Measurements from ENCODE around the gene ZNF223.

Gene ZNF223

GRCh38 chr19:44051650-44052402 is at the start of gene ZNF223:
Gene ZNF223, plus strand, starts transcription at chr19:44052036. Its CDS starts 3,141 bp downstream, at chr19:44055177.
- DNase-seq (ENCODE audit: low read depth in 4 of 4, low spot score in 1 of 4): peak in 3 of 4 experiments; percentile 34 to 56 (median 54)

GRCh38 chr19:44002212-44002565 is 49.6 kb upstream of the ZNF223 start:
- no peak for DNase-seq (ENCODE audit: low read depth in 4 of 4, low spot score in 1 of 4)

- DNase-seq (ENCODE audit: low read depth in 4 of 4, low spot score in 1 of 4): peak; percentile 48 to 67 (median 62)
These were observed 49.0 kb upstream of the ZNF223 start, which contains the start of gene ZNF230 for GRCh38 chr19:44002566-44003460. Gene ZNF230, plus strand, starts transcription at chr19:44002957. Its CDS starts 4,122 bp downstream, at chr19:44007079.

GRCh38 chr19:44003461-44004009 is 48.3 kb upstream of the ZNF223 start:
- DNase-seq (ENCODE audit: low read depth in 4 of 4, low spot score in 1 of 4): no peak

DNA sequence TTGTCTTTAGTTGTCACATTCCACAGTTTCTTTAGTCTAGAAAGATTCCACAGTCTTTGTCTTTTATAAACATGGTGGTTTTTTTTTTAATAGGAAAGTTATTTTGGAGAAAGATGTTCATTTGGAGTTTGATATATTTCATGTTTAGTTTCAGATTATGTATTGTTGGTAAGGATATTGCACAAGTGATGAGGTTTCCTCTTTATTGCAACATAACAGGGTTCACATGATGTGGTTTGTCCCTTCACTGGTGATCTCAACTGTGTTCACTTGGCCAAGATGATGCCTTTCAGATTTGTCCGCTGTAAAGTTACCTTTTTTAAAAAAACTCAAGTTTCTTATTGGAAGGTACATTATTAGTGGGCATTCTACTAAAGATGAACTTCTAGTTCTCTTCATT is 45.9 kb upstream of the ZNF223 start:
- no peak for DNase-seq (ENCODE audit: low read depth in 4 of 4, low spot score in 1 of 4)

DNA sequence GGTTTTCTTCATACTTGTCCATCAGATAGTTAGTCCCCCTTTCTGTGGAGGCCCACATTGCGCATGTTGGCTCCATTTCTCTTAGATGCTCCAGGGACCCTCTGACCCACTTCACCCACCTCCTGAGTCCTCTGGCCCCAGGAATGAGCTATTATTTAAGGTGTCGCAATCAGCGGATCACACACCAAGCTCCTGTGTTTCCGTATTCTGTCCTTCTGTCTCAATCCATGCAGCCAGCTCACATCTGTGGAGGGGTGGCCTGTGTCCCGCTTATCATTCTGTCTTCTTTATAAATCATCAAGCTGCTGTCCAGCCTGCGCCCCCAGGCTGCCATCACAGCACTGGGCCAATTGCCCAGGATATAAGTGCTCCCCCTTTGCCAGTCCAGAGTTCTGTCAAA is 44.4 kb upstream of the ZNF223 start:
- DNase-seq (ENCODE audit: low read depth in 4 of 4, low spot score in 1 of 4): no peak

DNA sequence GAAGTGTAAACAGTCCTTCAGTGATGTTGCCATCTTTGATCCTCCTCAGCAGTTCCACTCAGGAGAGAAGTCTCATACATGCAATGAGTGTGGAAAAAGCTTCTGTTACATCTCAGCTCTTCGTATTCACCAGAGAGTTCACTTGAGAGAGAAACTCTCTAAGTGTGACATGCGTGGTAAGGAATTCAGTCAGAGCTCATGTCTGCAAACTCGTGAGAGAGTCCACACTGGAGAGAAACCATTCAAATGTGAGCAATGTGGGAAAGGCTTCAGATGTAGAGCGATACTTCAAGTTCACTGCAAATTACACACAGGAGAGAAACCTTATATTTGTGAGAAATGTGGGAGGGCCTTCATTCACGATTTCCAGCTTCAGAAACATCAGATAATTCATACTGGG is 41.4 kb upstream of the ZNF223 start:
- no peak for DNase-seq (ENCODE audit: low read depth in 4 of 4, low spot score in 1 of 4)

DNA sequence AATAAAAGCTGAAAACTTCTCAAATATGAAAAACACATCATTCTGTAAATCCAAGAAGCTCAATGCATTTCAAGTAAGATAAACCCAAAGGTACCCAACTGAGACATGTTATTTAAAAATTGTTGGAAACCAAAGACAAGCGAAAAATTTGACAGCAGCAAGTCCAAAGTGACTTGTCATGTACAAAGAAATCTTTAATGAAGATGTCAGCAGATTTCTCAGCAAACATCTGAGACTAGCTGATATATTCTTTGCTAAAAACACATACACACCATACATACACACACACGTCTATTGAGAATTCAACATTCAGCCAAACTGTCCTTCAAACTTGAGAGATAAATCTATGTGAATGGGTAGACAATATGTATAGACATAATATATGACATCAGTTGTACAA is 32.3 kb upstream of the ZNF223 start:
- DNase-seq (ENCODE audit: low read depth in 4 of 4, low spot score in 1 of 4): no peak

DNA sequence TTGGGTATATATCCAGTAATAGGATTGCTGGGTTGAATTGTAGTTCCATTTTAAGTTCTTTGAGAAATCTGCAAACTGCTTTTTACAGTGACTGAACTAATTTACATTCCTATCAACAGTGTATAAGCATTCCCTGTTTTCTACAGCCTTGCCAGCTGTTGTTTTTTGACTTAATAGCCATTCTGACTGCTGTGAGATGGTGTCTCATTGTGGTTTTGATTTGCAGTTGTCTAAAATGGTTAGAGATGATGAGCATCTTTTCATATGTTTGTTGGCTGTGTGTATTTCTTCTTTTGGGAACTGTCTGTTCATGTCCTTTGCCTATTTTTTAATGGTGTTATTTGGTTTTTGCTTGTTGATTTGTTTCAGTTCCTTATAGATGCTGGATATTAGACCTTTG is 30.6 kb upstream of the ZNF223 start:
- DNase-seq (ENCODE audit: low read depth in 4 of 4, low spot score in 1 of 4): no peak

GRCh38 chr19:44024900-44025216 is 27.0 kb upstream of the ZNF223 start:
- DNase-seq (ENCODE audit: low read depth in 4 of 4, low spot score in 1 of 4): no peak

DNA sequence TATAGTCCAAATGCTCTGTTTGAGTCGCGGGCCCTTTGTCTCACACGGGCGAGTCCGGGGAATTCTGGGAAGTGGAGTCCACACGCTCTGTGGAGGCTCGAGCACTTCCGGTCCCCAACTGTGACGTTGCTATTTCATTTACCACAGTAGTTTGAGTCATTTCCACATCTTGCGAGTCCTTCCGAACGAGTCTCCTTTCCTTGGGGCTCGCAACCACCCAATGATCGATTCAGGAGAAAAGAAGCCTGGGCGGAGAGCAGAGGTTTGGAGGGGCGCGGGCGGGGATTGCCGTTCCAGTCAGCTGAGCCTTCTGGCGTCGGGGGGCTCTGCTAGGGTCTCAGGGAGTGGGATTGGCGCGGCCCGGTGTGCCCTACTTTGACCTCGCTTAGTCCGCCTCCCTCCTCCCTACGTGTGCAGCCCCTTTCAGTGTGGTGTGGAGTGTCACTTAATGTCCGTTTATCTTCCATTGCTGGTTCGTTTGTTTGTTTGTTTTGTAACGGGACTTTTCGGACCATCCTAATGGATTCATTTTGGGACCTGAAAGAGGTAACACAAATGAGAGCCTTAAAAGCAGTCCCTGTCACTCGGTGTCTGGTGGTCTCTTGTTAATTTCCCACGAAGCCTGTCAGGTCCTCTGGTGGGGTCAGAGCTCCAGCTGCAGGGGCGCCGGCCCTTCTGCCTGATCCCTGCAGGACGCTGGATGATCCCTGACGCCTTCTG is 26.5 kb upstream of the ZNF223 start, which contains the start of gene ZNF222:
ZNF222 (plus strand) TSS at position 163 of the 720 bp plus-strand sequence; CDS start at position 221, 58 bp downstream.
- peak; percentile 42 to 61 (median 58) for DNase-seq (ENCODE audit: low read depth in 4 of 4, low spot score in 1 of 4)

DNA sequence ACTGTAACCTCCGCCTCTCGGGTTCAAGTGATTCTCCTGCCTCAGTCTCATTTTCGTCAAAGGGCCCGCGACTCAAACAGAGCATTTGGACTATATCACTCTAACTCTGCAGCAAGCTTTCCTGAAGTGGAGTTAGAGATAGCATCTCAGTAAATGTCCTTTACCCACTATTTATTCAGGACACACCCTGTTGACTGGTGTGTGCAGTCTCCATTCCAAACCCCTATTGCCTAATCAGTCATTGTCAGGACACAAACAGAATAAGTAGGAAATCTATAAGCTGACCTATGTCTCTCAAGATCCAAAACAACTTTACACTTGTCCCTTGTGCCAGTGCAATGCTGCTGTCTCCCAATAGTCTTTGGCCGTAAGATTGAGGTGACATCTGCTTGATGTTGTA is 25.2 kb upstream of the ZNF223 start:
- DNase-seq (ENCODE audit: low read depth in 4 of 4, low spot score in 1 of 4): no peak

GRCh38 chr19:44032001-44032610 is 19.7 kb upstream of the ZNF223 start:
- DNase-seq (ENCODE audit: low read depth in 4 of 4, low spot score in 1 of 4): no peak

GRCh38 chr19:44042147-44042546 is 9.7 kb upstream of the ZNF223 start:
- DNase-seq (ENCODE audit: low read depth in 4 of 4, low spot score in 1 of 4): no peak

DNA sequence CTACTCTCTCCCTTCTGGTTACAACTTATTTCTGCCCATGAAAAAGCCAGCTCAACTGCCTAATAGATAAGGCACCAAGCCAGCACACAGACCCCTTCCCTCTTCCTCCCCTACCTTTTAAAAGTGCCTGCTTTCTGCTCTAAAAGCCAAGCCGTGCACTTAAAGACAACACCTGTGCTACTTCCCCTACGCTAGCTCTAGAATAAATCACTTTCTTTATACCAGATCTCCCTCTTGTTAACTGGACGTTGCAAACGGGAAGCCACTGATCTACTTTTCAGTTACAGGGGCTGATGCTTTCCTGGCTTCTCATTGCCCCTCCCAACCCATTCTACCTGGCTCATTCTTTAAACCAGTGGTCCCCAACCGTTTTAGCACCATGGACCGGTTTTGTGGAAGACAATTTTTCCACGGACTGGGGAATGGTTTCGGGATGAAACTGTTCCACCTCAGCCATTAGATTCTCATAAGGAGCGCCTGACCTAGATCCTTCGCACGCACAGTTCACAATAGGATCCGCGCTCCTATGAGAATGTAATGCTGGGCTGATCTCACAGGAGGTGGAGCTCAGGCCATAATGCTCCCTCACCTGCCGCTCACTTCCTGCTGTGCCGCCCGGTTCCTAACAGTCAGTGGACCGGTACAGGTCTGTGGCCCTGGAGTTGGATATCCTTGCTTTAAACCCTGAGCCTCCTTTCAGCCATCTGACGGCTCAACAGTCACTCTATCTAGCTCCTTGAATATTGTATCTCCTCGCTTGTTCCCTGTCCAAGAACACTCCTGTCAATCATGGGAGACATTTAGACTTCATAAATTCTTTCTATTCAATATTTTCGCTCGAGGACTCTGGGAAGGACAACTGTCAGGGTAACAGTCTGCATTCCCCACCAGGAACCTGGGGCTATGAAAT is 841 bp upstream of the ZNF223 start:
- DNase-seq (ENCODE audit: low read depth in 4 of 4, low spot score in 1 of 4): no peak

GRCh38 chr19:44055870-44056269 is 4.0 kb downstream of the ZNF223 start:
- DNase-seq (ENCODE audit: low read depth in 4 of 4, low spot score in 1 of 4): no peak

DNA sequence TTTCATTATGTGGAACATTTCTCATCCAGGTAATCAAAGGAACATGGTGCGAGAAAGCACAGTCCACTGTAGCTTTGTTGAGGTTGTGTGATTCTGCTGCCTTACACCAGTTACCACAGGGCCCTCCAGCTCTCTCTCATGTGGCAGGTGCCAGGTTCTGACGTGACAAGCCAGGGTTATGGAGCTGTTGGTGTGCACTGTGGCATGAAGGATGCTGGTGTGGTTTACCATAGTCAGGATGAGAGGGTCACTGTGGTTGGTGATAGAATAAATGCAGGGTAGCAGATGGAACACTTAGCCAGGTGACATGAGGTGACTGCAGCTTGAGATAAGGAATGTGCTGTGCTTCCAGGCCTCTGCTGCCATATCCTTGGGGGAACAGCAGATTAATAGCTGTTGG is 7.4 kb downstream of the ZNF223 start:
- DNase-seq (ENCODE audit: low read depth in 4 of 4, low spot score in 1 of 4): no peak

GRCh38 chr19:44061038-44061437 is 9.2 kb downstream of the ZNF223 start:
- no peak for DNase-seq (ENCODE audit: low read depth in 4 of 4, low spot score in 1 of 4)

DNA sequence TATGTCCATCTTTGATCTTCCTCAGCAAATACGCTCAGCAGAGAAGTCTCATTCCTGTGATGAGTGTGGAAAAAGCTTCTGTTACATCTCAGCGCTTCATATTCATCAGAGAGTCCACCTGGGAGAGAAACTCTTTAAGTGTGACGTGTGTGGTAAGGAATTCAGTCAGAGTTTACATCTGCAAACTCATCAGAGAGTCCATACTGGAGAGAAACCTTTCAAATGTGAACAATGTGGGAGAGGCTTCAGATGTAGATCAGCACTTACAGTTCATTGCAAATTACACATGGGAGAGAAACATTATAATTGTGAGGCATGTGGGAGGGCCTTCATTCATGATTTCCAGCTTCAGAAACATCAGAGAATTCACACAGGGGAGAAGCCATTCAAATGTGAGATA is 14.5 kb downstream of the ZNF223 start:
- no peak for DNase-seq (ENCODE audit: low read depth in 4 of 4, low spot score in 1 of 4)

DNA sequence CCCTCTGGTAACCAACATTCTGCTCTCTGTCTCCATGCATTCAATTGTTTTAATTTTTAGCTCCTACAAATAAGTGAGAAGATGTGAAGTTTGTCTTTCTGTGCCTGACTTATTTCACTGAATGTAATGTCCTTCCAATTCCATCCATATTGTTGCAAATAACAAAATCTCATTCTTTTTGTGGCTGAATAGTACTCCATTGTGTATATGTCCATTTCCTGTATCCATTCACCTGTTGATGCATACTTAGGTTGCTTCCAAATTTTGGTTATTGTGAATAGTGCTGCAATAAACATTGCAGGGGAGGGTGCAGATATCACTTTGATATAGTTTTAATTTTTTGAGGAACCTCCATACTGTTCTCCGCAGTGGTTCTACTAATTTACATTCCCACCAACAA is 17.6 kb downstream of the ZNF223 start:
- no peak for DNase-seq (ENCODE audit: low read depth in 4 of 4, low spot score in 1 of 4)
